CD4-positive, alpha-beta T cell treated with Interleukin-6 for 4 hours (primary cell): ENCODE results near the gene HELB.
"Not testable (repeated sequence)": the region's sequence is repeated elsewhere in the genome, so short reads cannot be mapped to it uniquely, and the experiment has no call there.

ENCODE experiments used
- DNase-seq: peaks from one replicate; pipeline ENCODE4 v3.0.0-alpha.2; 2020; ENCODE audit warnings: mixed read lengths

HELB gene

GRCh38 chr12:66303316-66303804 is 1.1 kb downstream of the HELB start:
- not testable (repeated sequence) for DNase-seq

DNA sequence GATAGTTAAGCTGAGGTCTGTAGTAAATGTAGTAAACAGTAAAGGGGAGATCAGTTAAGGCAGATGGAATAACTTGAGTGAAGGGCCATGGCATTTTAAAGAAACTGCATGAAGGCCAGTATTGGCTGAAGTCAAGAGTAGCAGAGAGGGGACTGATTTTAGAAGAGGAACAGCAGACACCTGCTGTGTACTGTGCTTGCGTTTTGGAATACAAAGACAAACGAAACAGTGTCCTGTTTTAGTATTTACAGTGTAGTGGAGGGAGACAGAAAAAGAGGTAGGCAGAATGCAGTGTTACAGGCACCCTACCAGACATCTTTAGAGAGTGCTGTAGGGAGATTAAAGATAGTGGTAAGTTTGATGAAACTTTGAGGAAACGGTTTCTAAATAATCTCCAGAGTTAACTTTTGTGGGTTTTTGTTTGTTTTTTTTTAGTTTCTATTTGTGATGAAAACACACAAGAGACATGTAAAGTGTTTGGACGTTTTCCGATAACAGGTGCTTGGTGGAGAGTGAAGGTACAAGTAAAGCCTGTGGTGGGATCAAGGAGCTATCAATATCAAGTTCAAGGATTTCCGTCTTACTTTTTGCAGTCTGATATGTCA is 2.1 kb downstream of the HELB start:
- DNase-seq: no peak

DNA sequence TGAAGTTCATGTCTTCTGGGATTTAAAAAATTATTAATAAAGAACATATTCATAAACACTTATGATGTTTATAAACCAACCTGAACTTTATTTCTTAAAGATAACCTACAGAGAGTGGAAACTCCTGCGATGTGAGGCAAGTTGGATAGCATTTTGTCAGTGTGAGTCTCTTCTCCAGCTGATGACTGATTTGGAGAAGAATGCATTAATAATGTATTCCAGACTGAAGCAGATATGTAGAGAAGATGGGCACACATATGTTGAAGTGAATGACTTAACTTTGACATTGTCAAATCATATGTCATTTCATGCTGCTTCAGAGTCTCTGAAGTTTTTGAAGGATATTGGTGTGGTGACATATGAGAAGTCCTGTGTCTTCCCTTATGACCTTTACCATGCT is 7.3 kb downstream of the HELB start:
- DNase-seq: no peak

GRCh38 chr12:66312189-66312588 is 9.9 kb downstream of the HELB start:
- no peak for DNase-seq

DNA sequence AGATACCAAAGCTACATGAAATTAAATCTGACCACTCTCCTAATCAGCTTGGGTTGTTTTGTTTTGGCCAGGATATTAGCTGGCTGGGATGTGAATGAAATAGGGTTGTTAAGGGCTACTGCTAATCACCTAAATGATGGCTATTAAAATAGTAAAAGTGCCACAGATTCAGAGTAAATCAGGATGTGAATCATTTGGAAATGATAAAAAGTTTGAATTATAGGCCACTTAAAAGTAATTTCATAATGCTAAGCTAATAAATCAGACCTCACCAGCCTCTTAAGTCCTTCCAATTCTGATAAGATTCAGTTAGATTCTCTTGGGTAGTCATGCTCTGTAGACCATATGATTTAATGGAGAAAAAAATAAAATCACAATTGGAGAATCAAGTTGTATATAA is 12.0 kb downstream of the HELB start:
- no peak for DNase-seq

GRCh38 chr12:66319266-66319954 is 17.1 kb downstream of the HELB start:
- no peak for DNase-seq

- no peak for DNase-seq
These were observed 18.7 kb downstream of the HELB start for GRCh38 chr12:66320996-66321395.

DNA sequence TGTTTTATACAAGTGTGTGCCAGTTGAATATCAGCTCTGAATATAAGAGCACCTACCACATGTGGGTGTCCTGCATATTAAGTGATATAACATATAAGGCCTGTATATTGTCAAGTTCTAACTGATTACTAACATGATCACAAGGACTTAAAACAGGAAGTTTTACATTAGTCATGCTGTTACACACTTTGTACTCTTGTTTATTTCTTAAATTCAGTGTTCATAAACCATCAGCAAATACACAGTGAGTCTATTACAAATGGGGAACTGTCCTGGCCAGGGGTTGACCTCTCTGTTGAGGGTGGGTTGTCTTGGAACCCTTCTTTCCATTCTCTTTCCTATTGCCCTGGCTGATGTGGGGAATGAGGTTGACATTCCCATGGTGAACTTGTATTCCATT is 19.1 kb downstream of the HELB start:
- no peak for DNase-seq

- DNase-seq: no peak
These were observed 20.7 kb downstream of the HELB start for GRCh38 chr12:66323017-66323416.

DNA sequence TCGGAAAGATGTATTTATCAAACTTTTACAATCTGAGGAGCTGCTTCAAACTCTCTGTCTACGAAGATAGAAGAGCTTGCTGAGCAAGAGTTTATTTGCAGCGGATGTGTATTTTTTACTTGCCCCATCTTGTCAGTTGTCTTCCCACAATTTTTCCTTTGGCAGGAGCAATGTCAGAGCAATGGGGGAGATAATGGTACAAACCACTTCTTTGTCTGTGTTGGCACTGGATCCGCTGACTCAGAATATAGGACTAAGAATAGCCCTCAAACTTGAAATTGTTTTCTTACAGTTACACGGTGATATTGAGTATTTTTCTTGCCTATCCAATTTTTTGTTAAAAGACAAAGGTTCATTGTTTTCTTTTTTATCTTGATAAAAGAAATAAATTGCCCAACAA is 27.6 kb downstream of the HELB start:
- DNase-seq: no peak

GRCh38 chr12:66331016-66331415 is 28.7 kb downstream of the HELB start:
- DNase-seq: no peak

GRCh38 chr12:66331814-66332213 is 29.5 kb downstream of the HELB start:
- DNase-seq: no peak

- no peak for DNase-seq
These were observed 33.5 kb downstream of the HELB start for GRCh38 chr12:66335746-66336145.

DNA sequence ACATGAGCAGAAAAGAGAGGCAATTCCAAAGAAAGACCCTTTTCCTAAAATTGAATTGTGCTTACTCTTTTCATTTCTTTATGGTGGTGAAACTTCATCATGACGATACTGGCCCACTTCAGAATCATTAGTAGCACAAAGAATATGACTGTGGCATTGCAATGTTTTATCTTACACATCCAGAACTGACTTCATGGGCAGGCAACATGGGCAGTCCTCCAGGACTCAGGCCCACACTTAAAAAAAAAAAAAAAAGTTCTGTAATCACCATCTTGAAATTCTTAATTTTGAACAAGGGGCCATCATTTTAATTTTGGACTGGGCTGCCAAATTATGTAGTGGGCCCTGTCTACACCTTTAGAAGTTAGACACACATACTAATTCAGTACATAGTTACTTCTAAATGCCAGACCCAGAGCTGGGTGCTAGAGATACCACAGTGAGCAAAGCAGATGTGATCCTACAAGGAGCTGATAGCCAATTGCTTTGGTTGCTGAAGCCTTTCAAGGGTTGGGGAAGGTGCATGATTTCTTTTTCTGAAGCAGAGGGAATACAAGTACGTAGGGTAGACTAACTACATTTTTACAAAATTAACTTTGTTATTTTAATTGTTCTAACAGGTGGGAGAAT is 35.2 kb downstream of the HELB start:
- DNase-seq: no peak

GRCh38 chr12:66340131-66340530 is 37.8 kb downstream of the HELB start:
- no peak for DNase-seq

GRCh38 chr12:66341126-66341525 is 38.8 kb downstream of the HELB start:
- no peak for DNase-seq

DNA sequence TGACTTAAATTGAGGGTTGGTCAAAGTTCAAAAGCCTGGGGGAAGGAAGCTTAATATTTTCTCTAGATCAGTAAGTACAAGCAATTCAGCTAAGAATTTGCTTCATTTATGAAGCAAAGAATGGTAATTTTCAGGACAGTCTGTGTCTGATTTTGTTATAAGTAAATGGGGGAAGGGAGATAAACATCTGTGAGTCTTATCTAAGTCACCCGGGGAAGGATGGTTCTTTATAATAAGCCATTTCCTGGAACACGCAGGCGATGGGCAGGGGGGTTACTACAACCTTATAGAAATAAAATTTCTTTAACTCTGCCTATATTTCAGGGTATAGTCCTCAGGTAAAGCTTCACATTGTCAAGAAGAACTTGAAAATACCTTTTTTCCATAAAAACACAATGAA is 42.9 kb downstream of the HELB start:
- DNase-seq: no peak

- no peak for DNase-seq
These were observed 43.7 kb downstream of the HELB start for GRCh38 chr12:66345956-66346355.

DNA sequence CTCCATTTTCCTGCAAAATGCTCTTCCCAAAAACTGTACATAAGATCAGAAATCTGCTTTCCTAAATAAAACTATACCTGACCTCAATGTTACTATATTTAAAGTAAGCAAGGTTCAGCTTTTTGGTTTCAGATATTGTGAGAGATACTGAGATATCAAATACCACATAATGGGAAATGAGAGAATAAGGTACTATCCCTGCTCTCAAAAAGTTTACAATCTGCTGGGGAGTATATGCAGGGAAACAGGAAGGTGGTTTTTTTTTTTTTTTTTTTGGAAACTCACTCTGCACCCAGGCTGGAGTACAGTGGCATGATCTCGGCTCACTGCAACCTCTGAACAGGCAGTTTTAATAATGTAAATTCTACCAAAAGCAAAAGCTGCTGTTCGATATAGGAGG is 49.0 kb downstream of the HELB start:
- DNase-seq: no peak

GRCh38 chr12:66352197-66352596 is 49.9 kb downstream of the HELB start:
- DNase-seq: peak; percentile 18

DNA sequence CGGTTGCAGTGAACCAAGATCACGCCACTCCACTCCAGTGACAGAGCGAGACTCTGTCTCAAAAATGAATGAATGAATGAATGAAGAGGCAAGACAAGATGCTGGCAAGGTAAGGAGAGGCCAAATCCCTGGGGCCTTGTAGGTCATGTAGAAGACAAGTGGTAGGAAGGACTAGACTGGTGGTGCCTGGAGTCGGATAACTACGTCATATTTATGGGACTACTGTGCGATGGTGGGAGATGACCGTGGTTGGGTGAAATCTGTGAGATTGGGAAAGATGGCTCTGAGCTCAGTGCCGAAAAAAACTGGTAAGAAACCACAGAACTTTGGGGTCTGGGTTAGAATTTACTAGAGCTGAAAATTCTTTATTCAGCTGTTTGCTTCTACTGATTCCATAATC is 50.6 kb downstream of the HELB start:
- no peak for DNase-seq

- no peak for DNase-seq
These were observed 52.0 kb downstream of the HELB start for GRCh38 chr12:66354291-66354690.

- no peak for DNase-seq
These were observed 57.0 kb downstream of the HELB start for GRCh38 chr12:66359300-66359699.

- no peak for DNase-seq
These were observed 59.4 kb downstream of the HELB start for GRCh38 chr12:66361703-66362102.
